LNCaP clone FGC (cell line): Measurements from ENCODE around the gene MAGEA11.
"Not testable (repeated sequence)": the region's sequence is repeated elsewhere in the genome, so short reads cannot be mapped to it uniquely, and the experiment has no call there.

Experiments used
- DNase-seq: peaks from one replicate; pipeline ENCODE4 v3.0.0-alpha.2; 2011; ENCODE audit warnings: low read depth
- H3K4me3 ChIP-seq: 2 replicates; pipeline ENCODE4 v1.5.1; 2011; ENCODE audit warnings: mild to moderate bottlenecking, low read depth, low read length, control low read depth
- CTCF ChIP-seq: IDR thresholded peaks from 2 replicates; pipeline ENCODE4 v1.5.1; 2012; ENCODE audit warnings: mild to moderate bottlenecking; ENCODE audit not compliant: control insufficient read depth, insufficient read depth; ENCODE audit errors: extremely low read depth

The MAGEA11 gene

DNA sequence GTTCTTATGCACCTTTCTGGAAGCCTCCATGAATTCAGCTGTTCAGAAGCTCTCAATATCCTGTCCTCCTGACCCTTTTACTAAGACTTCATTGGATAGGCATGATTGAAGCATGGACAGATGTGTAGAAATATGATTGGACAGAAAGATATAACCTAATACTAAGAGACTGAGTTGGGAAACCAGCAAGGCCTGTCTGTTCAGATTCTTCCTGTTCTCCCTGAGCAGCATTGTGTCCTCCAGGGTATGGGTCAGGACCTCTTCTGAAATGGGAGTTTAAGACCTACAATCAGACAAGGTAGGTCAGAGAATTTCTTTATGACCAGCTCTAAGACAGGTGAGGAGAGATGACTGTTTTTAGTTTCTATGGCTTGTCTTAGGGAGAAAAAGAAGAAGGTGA is 23.9 kb upstream of the MAGEA11 start:
- H3K4me3 ChIP-seq: no peak overlapping the region
- TF ChIP-seq CTCF: no peak
- DNase-seq: no peak

GRCh38 chrX:149688552-149688951 is 23.3 kb upstream of the MAGEA11 start:
- no peak for TF ChIP-seq CTCF
- DNase-seq: no peak
- no peak overlapping the region for H3K4me3 ChIP-seq

DNA sequence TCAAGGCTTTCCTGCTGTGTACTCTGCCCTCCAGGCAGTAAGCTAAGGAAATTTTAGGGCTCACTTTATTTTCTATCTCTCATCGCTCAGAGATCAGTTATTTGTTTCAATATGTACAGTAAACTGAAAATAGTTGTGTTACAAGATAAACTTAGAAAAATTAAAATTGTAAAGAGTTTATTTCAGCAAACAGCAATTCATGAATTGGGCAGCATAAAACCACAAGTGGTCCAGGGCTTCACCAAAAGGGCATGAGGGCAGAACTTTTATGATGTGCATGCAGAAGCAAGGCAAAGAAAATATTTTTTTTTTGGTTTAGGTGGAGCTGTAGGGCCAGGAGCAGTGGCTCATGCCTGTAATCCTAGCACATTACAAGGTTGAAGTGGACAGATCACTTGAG is 20.1 kb upstream of the MAGEA11 start:
- no peak for TF ChIP-seq CTCF
- no peak for DNase-seq
- H3K4me3 ChIP-seq: no peak overlapping the region

DNA sequence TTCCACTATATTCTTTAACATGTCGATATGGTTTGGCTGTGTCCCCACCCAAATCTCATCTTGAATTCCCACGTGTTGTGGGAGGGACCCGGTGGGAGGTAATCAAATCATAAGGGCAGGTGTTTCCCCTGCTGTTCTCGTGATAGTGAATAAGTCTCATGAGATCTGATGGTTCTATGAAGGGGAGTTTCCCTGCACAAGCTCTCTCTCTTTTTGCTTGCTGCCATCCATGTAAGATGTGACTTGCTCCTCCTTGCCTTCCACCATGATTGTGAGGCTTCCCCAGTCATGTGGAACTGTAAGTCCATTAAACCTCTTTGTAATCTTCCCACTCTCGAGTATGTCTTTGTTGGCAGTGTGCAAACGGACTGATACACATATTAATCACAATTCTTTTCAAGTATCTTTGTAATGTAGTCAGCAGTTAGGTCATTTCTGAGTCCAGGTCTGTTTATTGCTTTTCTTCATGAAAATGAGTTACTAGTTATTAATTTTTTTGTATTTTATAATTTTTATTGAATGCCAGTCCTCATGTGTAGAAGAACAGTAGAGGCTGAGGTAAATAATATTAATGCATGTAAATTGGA is 19.1 kb upstream of the MAGEA11 start:
- H3K4me3 ChIP-seq, DNase-seq: not testable (repeated sequence)

- no peak for DNase-seq
- TF ChIP-seq CTCF: no peak
- no peak overlapping the region for H3K4me3 ChIP-seq
These were observed 12.1 kb upstream of the MAGEA11 start for GRCh38 chrX:149699761-149700160.

- no peak for DNase-seq
- no peak overlapping the region for H3K4me3 ChIP-seq
- TF ChIP-seq CTCF: no peak
These were observed 7.2 kb upstream of the MAGEA11 start for GRCh38 chrX:149704664-149705063.

DNA sequence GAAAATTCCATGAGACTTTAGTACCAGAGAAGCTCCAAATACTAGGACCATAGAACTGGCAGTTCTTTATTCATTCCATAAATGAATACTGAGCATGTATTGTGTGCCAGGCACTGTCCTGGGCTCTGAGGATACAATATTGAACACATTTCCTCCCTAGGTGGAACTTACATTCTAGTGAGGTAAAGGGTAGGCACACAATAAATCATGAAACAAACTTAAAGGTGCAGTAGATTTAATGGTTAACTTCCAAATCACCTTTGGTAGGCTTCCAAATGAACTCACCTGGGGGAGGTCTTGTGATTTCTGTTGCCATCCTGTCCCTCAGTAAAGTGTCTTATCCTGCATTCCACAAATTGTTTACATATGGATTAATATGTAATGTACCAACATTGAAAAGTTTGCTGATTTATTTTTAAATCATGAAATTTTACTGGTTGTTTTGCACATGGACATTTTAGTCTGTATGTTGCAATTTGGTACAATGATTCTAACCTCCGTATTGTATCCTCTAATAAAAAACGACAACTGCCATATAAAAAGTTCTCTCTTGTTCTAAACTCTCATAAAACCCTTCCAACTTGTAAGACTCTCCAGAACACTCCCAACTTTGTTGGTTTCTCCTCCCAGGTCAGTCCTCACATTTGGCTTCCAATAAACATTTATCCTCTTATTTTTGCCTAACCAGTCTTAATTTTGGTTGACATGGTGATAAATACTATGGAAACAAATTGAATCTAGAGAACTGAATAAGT is 4.5 kb upstream of the MAGEA11 start:
- DNase-seq: no peak
- no peak for TF ChIP-seq CTCF
- H3K4me3 ChIP-seq: no peak overlapping the region
